Left lung (tissue), 10 donors: ENCODE results near the gene PARD6G. TPM values are rescaled to one million over a fixed set of nuclear protein-coding genes. Genes with fewer than 3 reads are reported as not detected.
A peak's percentile ranks its signal among the peaks of the same experiment; 100 is the strongest.

ENCODE experiments used
- ATAC-seq: fragments of 200-7000 bp; cut with Tn5 transposase; one replicate; pipeline ENCODE4 v1.9.1; 2020; ENCODE audit warnings: moderate library complexity
- DNase-seq, 4 donors: peaks; one replicate each; pipeline ENCODE4 v3.0.0-alpha.2; 2013 to 2020
- H3K27ac ChIP-seq, 2 donors: fragments of 200-600 bp; sonication (generic) in 1 of 2; one replicate each; pipeline versions ENCODE4 v1.5.0 to v1.8.0; 2020 to 2021
- H3K27me3 ChIP-seq, 2 donors: fragments of 200-600 bp; sonication (generic) in 1 of 2; one replicate each; pipeline versions ENCODE4 v1.5.0 to v1.8.0; 2020 to 2021
- H3K36me3 ChIP-seq, 2 donors: fragments of 200-600 bp; sonication (generic) in 1 of 2; one replicate each; pipeline versions ENCODE4 v1.5.0 to v1.8.0; 2020 to 2021
- H3K4me1 ChIP-seq, 2 donors: fragments of 200-600 bp; one replicate each; pipeline ENCODE4 v1.8.0; 2021
- H3K4me3 ChIP-seq, 2 donors: fragments of 200-600 bp; sonication (generic) in 1 of 2; one replicate each; pipeline versions ENCODE4 v1.5.0 to v1.8.0; 2020 to 2021; ENCODE audit warnings: mild to moderate bottlenecking in 1 of 2
- H3K9me3 ChIP-seq, 2 donors: fragments of 200-600 bp; sonication (generic) in 1 of 2; one replicate each; pipeline versions ENCODE4 v1.5.0 to v1.8.0; 2020 to 2021
- intact Hi-C, 2 donors: fragments of 100-400 bp; cut with DNase I; formaldehyde crosslinking; loops; one replicate each; pipeline versions ENCODE4 v1.11.2 to v1.14.2; 2022
- polyA plus RNA-seq, 6 donors: library from polyadenylated mRNA; unstranded; fragments of 120-200 nt; gene quantifications; one replicate each; pipeline ENCODE4 v1.2.1, GENCODE V29; 2013; ENCODE audit not compliant: insufficient read length in 6 of 6
- total RNA-seq, 2 donors: library from RNA; stranded (reverse); fragmentation: NEBNext Ultra II Directional; extraction: Animal tissue kit (Norgen Biotek cat#: 25700); gene quantifications; one replicate each; pipeline ENCODE4 v1.2.1, GENCODE V29; 2021
- TF ChIP-seq, protein P1 (sequence below), 2 donors: fragments of 200-600 bp; sonication (generic) in 1 of 2; IDR thresholded peaks; one replicate each; pipeline versions ENCODE4 v1.5.0 to v1.8.0; 2021; ENCODE audit warnings: antibody characterized with exemption in 2 of 2
- donor health status: DM: no; HTN: yes; CAD: no.
- donor health status: DM: no; HTN: no; CAD: no.

The PARD6G gene
- total and polyA plus RNA-seq, 8 donors = 6.9 to 25.2 (median 19.8) TPM

- peak; percentile 83 for ATAC-seq
- intact Hi-C loops = no loop called here
- H3K9me3 ChIP-seq = no peaks in the 10 kb centered on the region
- H3K4me1 ChIP-seq = no peaks in the 10 kb centered on the region
- TF ChIP-seq, protein P1, sequence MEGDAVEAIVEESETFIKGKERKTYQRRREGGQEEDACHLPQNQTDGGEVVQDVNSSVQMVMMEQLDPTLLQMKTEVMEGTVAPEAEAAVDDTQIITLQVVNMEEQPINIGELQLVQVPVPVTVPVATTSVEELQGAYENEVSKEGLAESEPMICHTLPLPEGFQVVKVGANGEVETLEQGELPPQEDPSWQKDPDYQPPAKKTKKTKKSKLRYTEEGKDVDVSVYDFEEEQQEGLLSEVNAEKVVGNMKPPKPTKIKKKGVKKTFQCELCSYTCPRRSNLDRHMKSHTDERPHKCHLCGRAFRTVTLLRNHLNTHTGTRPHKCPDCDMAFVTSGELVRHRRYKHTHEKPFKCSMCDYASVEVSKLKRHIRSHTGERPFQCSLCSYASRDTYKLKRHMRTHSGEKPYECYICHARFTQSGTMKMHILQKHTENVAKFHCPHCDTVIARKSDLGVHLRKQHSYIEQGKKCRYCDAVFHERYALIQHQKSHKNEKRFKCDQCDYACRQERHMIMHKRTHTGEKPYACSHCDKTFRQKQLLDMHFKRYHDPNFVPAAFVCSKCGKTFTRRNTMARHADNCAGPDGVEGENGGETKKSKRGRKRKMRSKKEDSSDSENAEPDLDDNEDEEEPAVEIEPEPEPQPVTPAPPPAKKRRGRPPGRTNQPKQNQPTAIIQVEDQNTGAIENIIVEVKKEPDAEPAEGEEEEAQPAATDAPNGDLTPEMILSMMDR (IDR thresholded peaks at IDR 0.05) = peak; percentile 68 to 85
- H3K27me3 ChIP-seq = peaks cover 0 to 22% of the 10 kb centered on the region in 2 donors
- H3K27ac ChIP-seq = no peak overlapping the region
- H3K4me3 ChIP-seq = no peak overlapping the region
- peak in 2 of 4 donors; percentile 35 to 87 for DNase-seq
- H3K36me3 ChIP-seq = no peaks in the 10 kb centered on the region
Measured at GRCh38 chr18:80171054-80171872, 76.1 kb downstream of the PARD6G start.

- Histone ChIP-seq H3K27me3 (peaks cover 0 to 22% of the 10 kb centered on the region in 2 donors), H3K36me3 (no peaks in the 10 kb centered on the region), H3K9me3 (no peaks in the 10 kb centered on the region), H3K27ac (no peak overlapping the region), H3K4me3 (no peak overlapping the region), H3K4me1 (no peaks in the 10 kb centered on the region)
- intact Hi-C loops = no loop called here
- TF ChIP-seq, protein P1 (IDR thresholded peaks at IDR 0.05) = no peak
- ATAC-seq (no peak), DNase-seq (no peak)
Measured at GRCh38 chr18:80170395-80171053, 76.8 kb downstream of the PARD6G start.

DNA sequence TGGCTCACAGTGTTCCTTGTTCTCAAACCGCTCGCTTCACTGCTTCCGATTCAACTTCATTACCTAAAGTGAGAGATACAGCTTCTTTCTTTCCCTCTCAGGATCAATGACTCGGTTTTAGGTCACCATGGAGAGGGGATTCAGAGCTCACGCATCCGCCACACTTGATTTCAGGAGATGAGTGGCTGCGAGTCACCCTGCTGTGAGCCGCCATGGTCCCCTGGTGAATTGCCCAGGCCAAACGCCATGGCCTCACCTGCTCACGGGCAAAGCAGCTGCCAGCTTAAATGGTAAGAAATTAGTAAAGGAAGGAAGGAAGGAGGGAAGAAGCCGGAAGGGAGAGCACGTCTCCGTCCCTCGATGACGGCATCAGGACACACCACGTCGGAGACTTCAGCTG, 77.7 kb downstream of the PARD6G start:
- TF ChIP-seq, protein P1 (IDR thresholded peaks at IDR 0.05) = no peak

GRCh38 chr18:80168982-80169381, 78.3 kb downstream of the PARD6G start:
- intact Hi-C loops = no loop called here
- H3K36me3 ChIP-seq = no peaks in the 10 kb centered on the region
- H3K27ac ChIP-seq = no peak overlapping the region
- DNase-seq (no peak), ATAC-seq (no peak)
- H3K9me3 ChIP-seq = peaks cover 0 to 12% of the 10 kb centered on the region in 2 donors
- no peak overlapping the region for H3K4me3 ChIP-seq
- TF ChIP-seq, protein P1 (IDR thresholded peaks at IDR 0.05) = no peak
- H3K27me3 ChIP-seq = peaks cover 0 to 22% of the 10 kb centered on the region in 2 donors
- no peaks in the 10 kb centered on the region for H3K4me1 ChIP-seq

More for the DNA sequence above, 77.7 kb downstream of the PARD6G start:
- Histone ChIP-seq H3K27me3 (peaks cover 0 to 22% of the 10 kb centered on the region in 2 donors), H3K4me3 (no peak overlapping the region), H3K36me3 (no peaks in the 10 kb centered on the region), H3K9me3 (peaks cover 0 to 6% of the 10 kb centered on the region in 2 donors), H3K27ac (no peak overlapping the region), H3K4me1 (no peaks in the 10 kb centered on the region)
- ATAC-seq (no peak), DNase-seq (no peak)
- intact Hi-C loops = no loop called here

DNA sequence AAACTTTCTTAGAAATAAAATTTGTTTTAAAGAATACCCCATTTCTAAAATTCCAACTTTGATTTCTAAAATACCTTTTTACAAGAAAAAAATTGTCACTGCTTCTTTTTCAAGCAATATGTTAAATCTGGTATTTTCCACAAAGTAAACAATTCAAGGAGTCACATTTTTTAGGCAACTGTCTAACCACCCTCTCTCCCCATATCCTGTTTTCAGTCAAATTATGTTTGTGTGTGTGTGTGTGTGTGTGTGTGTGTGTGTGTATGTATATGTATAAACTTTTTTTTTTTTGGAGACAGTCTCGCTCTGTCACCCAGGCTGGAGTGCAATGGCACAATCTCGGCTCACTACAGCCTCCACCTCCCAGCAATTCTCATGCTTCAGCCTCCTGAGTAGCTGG, 79.0 kb downstream of the PARD6G start:
- Histone ChIP-seq H3K36me3 (no peaks in the 10 kb centered on the region), H3K9me3 (peaks cover 0 to 18% of the 10 kb centered on the region in 2 donors), H3K27ac (no peak overlapping the region), H3K4me1 (no peaks in the 10 kb centered on the region), H3K4me3 (no peak overlapping the region), H3K27me3 (peaks cover 0 to 22% of the 10 kb centered on the region in 2 donors)
- TF ChIP-seq, protein P1 (IDR thresholded peaks at IDR 0.05) = no peak
- DNase-seq = no peak
- intact Hi-C loops = no loop called here
- ATAC-seq = no peak
